ENCODE data around the gene INCENP. TPM values are rescaled to one million over a fixed set of nuclear protein-coding genes. Genes with fewer than 3 reads are reported as not detected.

INCENP gene
- total and polyA plus RNA-seq, 2 donors (not counting 1 experiment from before 2014, with no cell fraction given), result 8.9 to 37.8 TPM

- Mint-ChIP-seq H3K9me3 (ENCODE audit: insufficient read depth) (no peaks in the 10 kb centered on the region), H3K27ac (no peak overlapping the region), H3K4me1 (peaks cover 2% of the 10 kb centered on the region), H3K4me3 (no peak overlapping the region), H3K27me3 (no peaks in the 10 kb centered on the region)
- TF ChIP-seq EZH2 (IDR thresholded peaks at IDR 0.05; ENCODE audit: borderline replicate concordance, insufficient read depth, low read depth, low read length, poor library complexity, severe bottlenecking) (no peak), CTCF (IDR thresholded peaks at IDR 0.05) (no peak)
- Histone ChIP-seq H2AFZ (ENCODE audit: insufficient read depth, low read depth, low read length, poor library complexity, severe bottlenecking) (no peak overlapping the region), H3K27ac (ENCODE audit: low read length in 2 of 2) (no peak overlapping the region), H3K9ac (ENCODE audit: low read length) (no peak overlapping the region), H3K36me3 (replicated peaks in 1 of 2; ENCODE audit: control extremely low read depth in 1 of 2, control insufficient read depth in 1 of 2, extremely low read depth in 1 of 2, insufficient read depth in 2 of 2, low read length in 1 of 2) (peaks cover 0 to 42% of the 10 kb centered on the region in 2 experiments), H4K20me1 (ENCODE audit: control insufficient read depth, insufficient read depth, low read length, poor library complexity, severe bottlenecking) (no peaks in the 10 kb centered on the region), H3K9me3 (ENCODE audit: control extremely low read depth in 1 of 3, control insufficient read depth in 2 of 3, insufficient read depth in 1 of 3, low read length in 2 of 3) (no peaks in the 10 kb centered on the region), H3K27me3 (replicated peaks in 1 of 4; ENCODE audit: control extremely low read depth in 1 of 4, control insufficient read depth in 3 of 4, insufficient read depth in 4 of 4, low read length in 3 of 4) (no peaks in the 10 kb centered on the region), H3K79me2 (ENCODE audit: control insufficient read depth, insufficient read depth, low read length) (peaks cover 14% of the 10 kb centered on the region), H3K4me3 (ENCODE audit: control extremely low read depth in 1 of 5, extremely low read depth in 1 of 5, insufficient read depth in 1 of 5, low read depth in 2 of 5, low read length in 4 of 5) (no peak overlapping the region), H3K4me2 (replicated peaks; ENCODE audit: low read depth, low read length, poor library complexity, severe bottlenecking) (no peak overlapping the region), H3K4me1 (ENCODE audit: control insufficient read depth in 2 of 2, insufficient read depth in 2 of 2, low read length in 2 of 2) (no peaks in the 10 kb centered on the region)
- ChIA-PET POLR2A (no interaction called here), CTCF (no interaction called here)
- WGBS (ENCODE audit: insufficient coverage), result 98% methylated on average over 9 of the region's 14 CpGs
- no peak for DNase-seq
- ATAC-seq (ENCODE audit: low read depth), result no peak
- intact Hi-C loops (cut with micrococcal nuclease), result no loop called here
These were observed 14.2 kb downstream of the INCENP start for GRCh38 chr11:62137881-62138629.

GRCh38 chr11:62138630-62139425 lies 15.0 kb downstream of the INCENP start:
- Histone ChIP-seq H2AFZ (ENCODE audit: insufficient read depth, low read depth, low read length, poor library complexity, severe bottlenecking) (no peak overlapping the region), H3K36me3 (replicated peaks in 1 of 2; ENCODE audit: control extremely low read depth in 1 of 2, control insufficient read depth in 1 of 2, extremely low read depth in 1 of 2, insufficient read depth in 2 of 2, low read length in 1 of 2) (peaks cover 0 to 47% of the 10 kb centered on the region in 2 experiments), H4K20me1 (ENCODE audit: control insufficient read depth, insufficient read depth, low read length, poor library complexity, severe bottlenecking) (no peaks in the 10 kb centered on the region), H3K9me3 (ENCODE audit: control extremely low read depth in 1 of 3, control insufficient read depth in 2 of 3, insufficient read depth in 1 of 3, low read length in 2 of 3) (no peaks in the 10 kb centered on the region), H3K9ac (ENCODE audit: low read length) (no peak overlapping the region), H3K4me3 (ENCODE audit: control extremely low read depth in 1 of 5, extremely low read depth in 1 of 5, insufficient read depth in 1 of 5, low read depth in 2 of 5, low read length in 4 of 5) (no peak overlapping the region), H3K79me2 (ENCODE audit: control insufficient read depth, insufficient read depth, low read length) (peaks cover 7% of the 10 kb centered on the region), H3K4me2 (replicated peaks; ENCODE audit: low read depth, low read length, poor library complexity, severe bottlenecking) (no peak overlapping the region), H3K27ac (ENCODE audit: low read length in 2 of 2) (no peak overlapping the region), H3K27me3 (replicated peaks in 1 of 4; ENCODE audit: control extremely low read depth in 1 of 4, control insufficient read depth in 3 of 4, insufficient read depth in 4 of 4, low read length in 3 of 4) (no peaks in the 10 kb centered on the region), H3K4me1 (ENCODE audit: control insufficient read depth in 2 of 2, insufficient read depth in 2 of 2, low read length in 2 of 2) (no peaks in the 10 kb centered on the region)
- peaks cover 2% of the 10 kb centered on the region for H3K4me1 Mint-ChIP-seq
- no peak overlapping the region for H3K27ac Mint-ChIP-seq
- TF ChIP-seq EZH2 (IDR thresholded peaks at IDR 0.05; ENCODE audit: borderline replicate concordance, insufficient read depth, low read depth, low read length, poor library complexity, severe bottlenecking) (no peak), CTCF (IDR thresholded peaks at IDR 0.05) (no peak)
- POLR2A ChIA-PET, result no interaction called here
- no peak overlapping the region for H3K4me3 Mint-ChIP-seq
- no peaks in the 10 kb centered on the region for H3K27me3 Mint-ChIP-seq
- 94% methylated on average over 16 of the region's 17 CpGs for WGBS (ENCODE audit: insufficient coverage)
- CTCF ChIA-PET, result no interaction called here
- H3K9me3 Mint-ChIP-seq (ENCODE audit: insufficient read depth), result no peaks in the 10 kb centered on the region
- no peak for ATAC-seq (ENCODE audit: low read depth)
- intact Hi-C loops (cut with micrococcal nuclease), result no loop called here
- DNase-seq, result no peak

Measured in B cell (primary cell).